HG03045 (cell line): ENCODE results near the gene MEX3A.
"Not testable (repeated sequence)": the region's sequence is repeated elsewhere in the genome, so short reads cannot be mapped to it uniquely, and the experiment has no call there.

Source experiments
- ATAC-seq: cut with Tn5 transposase; IDR thresholded peaks from one replicate; pipeline ENCODE4 v1.9.1; 2021; ENCODE audit warnings: mild to moderate bottlenecking, moderate library complexity; ENCODE audit not compliant: unreplicated experiment

MEX3A gene

DNA sequence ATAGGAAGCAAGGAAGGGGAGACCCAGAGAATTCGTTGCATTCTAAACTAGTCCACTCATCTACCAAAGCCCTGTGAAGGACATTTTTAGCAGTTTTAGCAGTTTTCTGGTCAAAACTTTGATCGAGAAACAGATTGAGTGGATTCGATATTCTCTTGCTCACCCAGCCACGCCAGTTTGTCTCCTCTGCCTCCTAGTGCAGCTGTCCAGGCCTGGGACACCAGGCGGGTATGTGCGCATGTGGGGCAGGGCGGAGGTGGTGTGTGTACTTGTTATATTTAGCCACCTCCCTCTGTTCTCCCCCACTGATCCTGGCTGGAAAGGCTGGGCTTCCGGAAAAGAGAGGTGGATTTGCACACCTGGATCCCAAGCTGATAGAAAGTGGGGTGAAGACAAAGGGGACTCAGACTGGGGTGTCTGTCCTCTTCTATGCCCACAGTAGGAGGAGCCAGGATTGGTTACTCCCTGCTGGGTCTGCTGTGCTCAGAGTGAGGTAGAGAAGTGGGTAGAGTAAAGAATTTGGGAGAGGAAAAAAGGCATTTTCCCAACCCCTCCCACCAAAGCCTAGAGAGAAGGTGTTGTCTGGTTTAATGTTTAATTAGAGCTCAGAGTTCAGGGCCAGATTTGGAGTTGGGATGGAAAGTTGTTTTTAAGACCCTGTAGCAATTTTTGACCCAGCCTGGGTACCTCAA lies 36.1 kb upstream of the MEX3A start:
- no peak for ATAC-seq

- no peak for ATAC-seq
These were observed 35.3 kb upstream of the MEX3A start for GRCh38 chr1:156117414-156118176.

DNA sequence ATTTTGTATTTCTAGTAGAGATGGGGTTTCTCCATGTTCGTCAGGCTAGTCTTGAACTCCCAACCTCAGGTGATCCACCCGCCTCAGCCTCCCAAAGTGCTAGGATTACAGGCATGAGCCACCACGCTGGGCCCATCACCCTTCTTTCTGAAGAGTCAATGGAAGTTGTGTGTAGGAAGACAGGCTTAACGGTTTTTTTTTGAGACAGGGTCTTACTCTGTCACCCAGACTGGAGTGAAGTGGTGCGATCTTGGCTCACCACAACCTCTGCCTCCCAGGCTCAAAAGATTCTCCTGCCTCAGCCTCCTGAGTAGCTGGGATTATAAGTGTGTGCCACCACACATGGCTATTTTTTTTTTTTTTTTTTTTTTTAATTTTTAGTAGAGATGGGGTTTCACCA lies 34.5 kb upstream of the MEX3A start:
- not testable (repeated sequence) for ATAC-seq

GRCh38 chr1:156115514-156116374 lies 33.5 kb upstream of the MEX3A start:
- ATAC-seq: no peak

- peak; percentile 11 for ATAC-seq
These were observed 32.8 kb upstream of the MEX3A start for GRCh38 chr1:156114919-156115513.

DNA sequence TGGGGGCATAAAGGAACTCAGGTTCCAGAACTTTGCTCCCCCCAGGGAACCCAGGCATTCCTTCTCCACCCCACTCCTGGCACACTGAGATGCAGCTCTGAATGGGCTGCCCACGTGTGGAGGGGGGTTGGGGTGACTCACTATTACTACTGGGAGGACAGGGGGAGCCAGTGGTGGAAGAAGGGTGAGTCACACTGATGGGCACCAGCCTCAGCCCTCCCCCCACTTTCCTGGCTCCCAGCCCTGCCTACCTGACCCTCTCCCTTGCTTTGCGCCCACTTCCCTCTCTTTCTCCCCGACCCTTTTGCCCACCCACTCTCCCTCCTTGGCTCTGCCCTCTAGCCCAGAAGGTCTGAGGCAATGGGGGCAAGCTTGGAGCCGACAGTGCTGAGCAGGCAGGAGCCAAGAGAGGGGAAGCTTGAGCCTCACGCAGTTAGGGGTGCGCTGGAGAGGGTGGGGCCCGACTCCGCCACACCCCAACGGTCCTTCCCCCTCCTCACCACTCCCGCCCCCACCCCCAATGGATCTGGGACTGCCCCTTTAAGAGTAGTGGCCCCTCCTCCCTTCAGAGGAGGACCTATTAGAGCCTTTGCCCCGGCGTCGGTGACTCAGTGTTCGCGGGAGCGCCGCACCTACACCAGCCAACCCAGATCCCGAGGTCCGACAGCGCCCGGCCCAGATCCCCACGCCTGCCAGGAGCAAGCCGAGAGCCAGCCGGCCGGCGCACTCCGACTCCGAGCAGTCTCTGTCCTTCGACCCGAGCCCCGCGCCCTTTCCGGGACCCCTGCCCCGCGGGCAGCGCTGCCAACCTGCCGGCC lies 32.0 kb upstream of the MEX3A start, which contains the start of gene LMNA:
Gene LMNA, plus strand, starts transcription at position 611 of the 818 bp plus-strand sequence. CDS start 208 bp downstream, outside the sequence.
- ATAC-seq: peak; percentile 79

DNA sequence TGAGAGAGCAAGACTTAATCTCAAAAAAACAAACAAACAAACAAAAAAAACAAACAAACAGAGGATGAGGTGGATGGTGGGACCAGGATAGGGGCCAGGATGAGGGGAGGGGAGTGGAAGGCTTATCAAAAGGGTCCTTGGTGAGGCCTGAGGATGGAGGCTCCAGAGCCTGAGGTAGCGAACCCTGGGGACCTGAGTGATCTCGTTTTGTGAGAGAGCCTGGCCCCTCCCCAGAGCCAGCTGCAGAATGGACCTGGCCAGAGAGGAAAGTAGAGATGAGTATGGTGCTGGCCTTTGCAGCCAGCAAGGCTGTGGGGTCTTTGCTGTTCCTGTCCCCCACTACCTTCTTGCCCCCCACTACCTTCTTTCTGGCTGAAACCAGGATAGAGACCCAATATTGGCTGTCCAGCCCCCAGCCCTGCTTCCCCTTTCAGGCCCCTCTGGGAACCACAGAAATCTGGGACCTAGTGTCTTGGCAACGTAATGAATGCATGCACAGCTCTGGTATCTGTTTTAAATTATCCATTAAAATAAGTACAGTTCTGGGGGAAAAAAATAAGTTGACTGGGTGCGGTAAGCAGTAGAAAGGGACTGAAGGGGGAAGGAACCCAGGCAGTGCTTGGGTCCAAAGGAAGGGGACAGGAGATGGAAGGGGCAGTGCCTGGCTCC lies 31.2 kb upstream of the MEX3A start:
- no peak for ATAC-seq

- ATAC-seq: no peak
These were observed 30.2 kb upstream of the MEX3A start for GRCh38 chr1:156112276-156113137.

DNA sequence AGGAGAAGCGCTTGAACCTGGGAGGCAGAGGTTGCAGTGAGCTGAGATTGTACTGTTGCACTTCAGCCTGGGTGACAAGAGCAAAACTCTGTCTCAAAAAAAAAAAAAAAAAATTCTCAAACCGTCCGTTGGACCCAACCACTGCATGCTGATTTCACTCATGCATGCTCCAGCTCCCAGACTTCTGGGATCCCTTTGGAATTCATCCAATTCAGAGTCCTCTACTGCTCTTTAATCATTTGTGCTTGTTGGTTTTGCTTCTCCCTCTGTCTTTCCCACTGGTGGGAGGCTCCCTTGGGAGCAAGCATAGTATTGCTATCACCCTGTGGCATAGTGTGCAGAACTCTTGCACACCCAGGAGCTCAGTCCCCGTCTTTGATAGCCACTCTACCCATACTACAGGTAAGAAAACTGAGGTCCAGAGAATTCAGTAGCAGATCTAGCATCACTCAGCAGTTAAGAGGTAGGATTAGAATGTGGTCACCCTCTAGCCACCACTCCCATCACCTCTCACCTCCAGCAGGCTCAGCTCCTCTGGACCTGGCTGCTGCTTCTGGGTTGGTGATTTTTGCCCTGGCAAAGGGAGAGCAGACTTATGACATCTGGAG lies 29.2 kb upstream of the MEX3A start:
- ATAC-seq: no peak

GRCh38 chr1:156110252-156110651 lies 28.0 kb upstream of the MEX3A start:
- no peak for ATAC-seq

DNA sequence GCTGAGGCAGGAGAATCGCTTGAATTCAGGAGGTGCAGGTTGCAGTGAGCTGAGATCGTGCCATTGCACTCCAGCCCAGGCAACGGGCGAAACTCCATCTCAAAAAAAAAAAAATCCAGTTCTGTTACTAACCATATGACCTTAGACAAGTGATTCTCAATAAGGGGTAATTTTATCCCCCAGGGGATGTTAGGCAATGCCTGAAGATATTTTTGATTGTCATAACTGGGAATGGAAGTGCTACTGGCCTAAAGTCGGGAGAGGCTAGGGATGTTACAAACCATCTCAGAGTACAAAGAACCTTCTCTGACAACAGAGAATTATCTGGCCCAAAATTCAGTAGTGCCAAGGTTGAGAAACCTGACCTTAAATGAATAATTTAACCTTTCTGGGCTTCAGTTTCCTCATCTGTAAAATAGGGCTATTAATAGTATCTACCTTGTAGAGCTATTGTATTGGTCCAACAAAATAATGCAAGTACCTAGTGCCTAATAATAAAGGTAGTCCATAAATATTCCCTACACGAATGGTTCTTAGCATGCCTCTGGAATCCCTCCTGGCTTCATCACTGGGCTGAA lies 26.5 kb upstream of the MEX3A start:
- ATAC-seq: no peak

DNA sequence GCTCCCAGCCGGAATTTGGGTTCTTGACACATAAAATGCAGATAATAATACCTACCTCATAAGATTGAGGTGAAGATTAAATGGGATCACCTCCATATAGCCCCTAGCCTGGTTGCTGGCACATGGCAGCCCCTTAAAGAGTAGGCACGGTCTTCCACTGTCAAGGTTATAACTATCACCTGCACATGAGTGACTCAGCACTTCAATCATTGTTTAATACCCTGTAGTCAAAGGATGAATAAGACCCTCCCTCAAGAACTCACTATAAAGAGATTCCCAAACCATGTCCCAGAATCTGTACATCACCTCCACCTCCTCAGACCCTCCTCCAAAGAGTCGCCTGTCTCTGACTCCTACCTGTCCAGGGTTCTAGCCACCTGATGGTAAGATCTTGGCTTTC lies 25.8 kb upstream of the MEX3A start:
- no peak for ATAC-seq

DNA sequence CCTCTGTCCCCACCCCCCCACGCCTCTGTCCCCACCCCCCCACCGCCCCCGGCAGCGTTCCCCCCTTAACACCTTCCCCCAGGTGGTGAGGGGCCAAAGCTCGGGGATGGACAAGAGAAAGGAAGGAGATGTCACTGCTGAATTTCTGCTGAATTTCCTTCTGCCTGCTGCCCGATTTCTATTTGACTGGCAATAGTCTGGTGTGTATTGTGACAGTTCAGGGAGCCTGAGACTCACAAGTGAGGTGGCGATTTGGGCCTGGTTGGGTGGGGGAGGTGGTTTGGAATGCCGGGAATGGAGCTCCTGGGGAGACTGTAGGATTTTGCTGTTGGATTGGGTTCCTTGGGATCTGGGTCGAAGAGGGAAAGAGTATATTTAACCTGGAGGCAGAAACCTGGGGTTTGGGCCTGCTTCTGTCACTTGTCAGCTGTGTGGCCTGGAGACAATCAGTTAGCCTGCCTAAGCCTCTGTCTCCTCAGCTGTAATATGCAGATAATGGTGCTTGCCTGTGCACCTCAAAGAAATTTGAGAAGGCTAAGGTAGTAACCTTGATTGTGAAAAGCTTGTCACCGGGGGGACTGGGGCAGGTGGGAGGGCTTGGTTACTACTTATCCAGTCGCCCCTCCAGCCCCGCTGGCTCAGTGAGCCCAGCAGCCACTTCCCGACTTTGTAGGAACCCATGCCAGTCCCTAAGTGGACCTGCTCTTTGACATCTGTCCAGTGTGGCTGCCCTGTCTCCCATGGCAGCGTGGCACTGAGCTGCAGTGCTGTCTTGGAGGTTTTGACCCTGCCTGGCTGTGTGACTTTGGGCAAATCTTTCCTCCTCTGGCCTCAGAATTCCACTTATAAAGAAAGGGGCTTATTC lies 24.6 kb upstream of the MEX3A start:
- ATAC-seq: no peak

DNA sequence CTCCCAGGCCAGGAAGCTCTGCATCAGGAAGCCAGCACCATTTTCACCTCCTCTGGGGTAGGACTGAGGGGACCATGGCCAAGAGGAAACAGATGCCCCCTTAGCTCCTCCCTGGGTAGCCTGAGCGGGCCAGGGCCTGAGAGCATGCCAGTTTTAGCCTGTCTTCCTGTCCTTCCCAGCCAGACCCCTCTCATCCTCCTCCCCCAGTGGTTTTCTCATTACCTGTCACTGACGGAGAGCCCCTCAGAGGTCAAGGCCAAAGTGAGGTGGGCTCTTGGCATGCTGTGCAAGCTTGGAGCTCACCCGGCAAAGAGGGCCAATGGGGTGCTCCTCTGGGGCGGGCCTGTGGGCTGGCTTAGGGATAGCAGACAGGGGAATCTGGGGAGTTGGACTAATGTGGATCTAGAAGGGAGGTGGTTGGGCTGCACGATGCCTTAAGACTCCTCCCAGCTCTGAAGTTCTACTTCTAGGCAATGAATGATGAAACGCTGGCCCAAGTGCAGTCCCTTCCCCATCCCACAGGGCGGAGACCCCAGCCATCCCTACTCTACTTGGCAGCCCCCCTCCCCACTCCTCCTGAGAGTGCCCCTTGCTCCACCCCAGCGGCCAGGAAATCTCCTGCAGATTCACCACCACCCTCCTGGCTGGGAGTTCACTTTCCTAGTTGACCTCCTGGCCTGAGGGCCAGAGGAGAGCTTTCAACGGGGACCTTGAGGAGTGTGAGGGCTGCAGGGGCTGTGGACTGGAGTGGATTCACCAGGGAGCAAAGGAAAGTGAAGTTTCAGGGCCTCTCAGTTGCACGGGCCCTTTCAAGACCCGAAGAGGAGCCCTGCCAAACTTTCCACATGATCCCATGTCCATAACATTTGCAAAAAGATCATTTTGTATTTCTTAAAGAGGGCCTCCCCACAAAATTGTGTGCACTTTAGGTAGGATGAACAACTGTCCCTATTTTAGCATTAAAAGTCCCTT lies 22.9 kb upstream of the MEX3A start:
- ATAC-seq: no peak

GRCh38 chr1:156104065-156104810 lies 22.0 kb upstream of the MEX3A start:
- ATAC-seq: no peak
